ENCODE measurements around the gene ABCC4.

Gene ABCC4

DNA sequence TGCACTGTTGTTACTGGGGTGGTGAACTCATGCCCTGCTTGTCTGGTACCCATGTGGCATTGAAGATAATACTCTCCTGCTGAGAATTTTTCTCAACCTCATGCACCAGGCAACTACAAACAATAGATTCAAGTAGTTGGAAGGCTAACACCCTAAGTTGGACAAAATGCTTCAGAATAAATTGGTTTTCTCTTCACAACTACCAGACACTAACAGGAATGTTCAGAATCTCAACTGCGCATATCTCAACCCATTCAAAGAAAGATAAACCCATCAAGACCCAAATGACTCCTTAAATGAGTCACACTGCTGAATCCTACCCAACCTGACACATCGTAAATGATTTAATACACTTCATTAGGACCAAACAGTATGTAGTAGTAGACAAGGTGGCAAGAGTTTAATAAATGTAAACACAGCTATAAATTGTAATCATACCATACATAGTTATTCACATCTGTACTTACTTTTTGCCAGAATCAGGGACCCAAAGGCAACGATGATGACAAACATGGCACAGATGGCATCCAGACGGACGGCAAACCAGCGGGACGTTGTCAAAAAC is 227.4 kb downstream of the ABCC4 start:
- H3K4me3 ChIP-seq (ENCODE audit: low read depth, low read length) = no peak overlapping the region
- TF ChIP-seq, protein P1, sequence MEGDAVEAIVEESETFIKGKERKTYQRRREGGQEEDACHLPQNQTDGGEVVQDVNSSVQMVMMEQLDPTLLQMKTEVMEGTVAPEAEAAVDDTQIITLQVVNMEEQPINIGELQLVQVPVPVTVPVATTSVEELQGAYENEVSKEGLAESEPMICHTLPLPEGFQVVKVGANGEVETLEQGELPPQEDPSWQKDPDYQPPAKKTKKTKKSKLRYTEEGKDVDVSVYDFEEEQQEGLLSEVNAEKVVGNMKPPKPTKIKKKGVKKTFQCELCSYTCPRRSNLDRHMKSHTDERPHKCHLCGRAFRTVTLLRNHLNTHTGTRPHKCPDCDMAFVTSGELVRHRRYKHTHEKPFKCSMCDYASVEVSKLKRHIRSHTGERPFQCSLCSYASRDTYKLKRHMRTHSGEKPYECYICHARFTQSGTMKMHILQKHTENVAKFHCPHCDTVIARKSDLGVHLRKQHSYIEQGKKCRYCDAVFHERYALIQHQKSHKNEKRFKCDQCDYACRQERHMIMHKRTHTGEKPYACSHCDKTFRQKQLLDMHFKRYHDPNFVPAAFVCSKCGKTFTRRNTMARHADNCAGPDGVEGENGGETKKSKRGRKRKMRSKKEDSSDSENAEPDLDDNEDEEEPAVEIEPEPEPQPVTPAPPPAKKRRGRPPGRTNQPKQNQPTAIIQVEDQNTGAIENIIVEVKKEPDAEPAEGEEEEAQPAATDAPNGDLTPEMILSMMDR (IDR thresholded peaks at IDR 0.05; ENCODE audit: low read depth, low read length) = no peak

DNA sequence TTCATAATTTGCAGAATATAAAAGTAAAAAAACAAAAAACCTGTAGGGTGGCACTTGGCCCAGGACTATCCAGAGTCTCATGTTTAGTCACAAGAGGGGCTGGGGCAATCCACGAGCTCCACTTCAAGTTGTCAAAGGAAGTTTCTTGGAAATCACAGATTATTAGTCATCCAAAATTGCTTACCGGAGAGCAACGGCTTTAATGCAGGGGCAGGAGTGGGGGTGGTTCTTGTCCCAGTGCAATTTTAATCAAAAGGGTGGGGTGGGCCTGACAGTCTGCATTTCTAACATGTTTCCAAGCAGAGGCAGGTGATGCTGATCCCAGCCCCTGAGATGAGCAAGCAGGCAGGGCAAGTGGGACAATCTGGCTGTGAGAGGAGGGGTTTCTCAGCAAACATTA is 233.9 kb downstream of the ABCC4 start:
- H3K4me3 ChIP-seq (ENCODE audit: low read depth, low read length) = no peak overlapping the region
- TF ChIP-seq, protein P1 (IDR thresholded peaks at IDR 0.05; ENCODE audit: low read depth, low read length) = no peak

DNA sequence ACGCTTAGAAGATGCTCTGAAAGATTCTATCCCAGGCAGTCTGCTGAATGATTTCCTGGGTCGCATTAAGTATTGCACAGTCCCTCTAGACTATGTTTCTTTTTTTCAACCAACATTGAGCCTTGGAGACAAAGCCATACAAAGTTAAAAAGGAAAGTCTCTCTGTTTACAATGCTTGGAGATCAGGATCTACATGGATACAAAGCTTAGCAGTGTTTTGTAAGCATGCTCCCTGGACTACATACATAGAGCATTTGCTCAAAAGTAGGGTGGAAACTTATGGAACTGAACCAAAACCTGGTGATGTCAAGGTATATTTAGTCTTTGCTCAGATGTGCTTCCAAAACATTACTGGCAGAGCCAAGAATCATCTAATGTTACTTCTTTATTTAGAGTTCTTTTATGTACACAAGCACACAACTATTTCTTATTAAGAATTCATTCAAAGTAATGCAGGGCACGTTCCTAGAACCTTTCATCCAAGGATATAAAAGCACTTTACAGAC is 241.2 kb downstream of the ABCC4 start:
- TF ChIP-seq, protein P1 (IDR thresholded peaks at IDR 0.05; ENCODE audit: low read depth, low read length) = no peak
- no peak overlapping the region for H3K4me3 ChIP-seq (ENCODE audit: low read depth, low read length)

DNA sequence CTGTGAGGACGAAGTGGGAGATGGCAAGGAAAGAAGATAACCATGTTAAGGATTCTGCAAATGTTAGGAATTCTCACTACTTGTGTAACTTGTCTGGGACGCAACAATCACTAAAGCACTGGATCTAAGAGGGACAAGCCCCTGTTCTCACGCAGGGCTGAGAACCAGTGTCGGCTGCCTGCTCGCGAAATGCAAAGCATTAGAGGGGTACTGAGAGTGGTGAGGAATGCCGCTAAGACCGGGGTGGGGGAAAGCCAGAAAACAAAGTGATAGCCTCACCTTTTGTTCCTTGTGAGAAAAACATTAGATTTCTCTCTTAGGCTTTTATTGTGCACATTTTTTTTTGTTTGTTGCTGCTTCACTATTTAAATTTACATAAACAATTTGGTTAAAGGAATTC is 241.9 kb downstream of the ABCC4 start:
- TF ChIP-seq, protein P1 (IDR thresholded peaks at IDR 0.05; ENCODE audit: low read depth, low read length) = no peak
- H3K4me3 ChIP-seq (ENCODE audit: low read depth, low read length) = no peak overlapping the region

DNA sequence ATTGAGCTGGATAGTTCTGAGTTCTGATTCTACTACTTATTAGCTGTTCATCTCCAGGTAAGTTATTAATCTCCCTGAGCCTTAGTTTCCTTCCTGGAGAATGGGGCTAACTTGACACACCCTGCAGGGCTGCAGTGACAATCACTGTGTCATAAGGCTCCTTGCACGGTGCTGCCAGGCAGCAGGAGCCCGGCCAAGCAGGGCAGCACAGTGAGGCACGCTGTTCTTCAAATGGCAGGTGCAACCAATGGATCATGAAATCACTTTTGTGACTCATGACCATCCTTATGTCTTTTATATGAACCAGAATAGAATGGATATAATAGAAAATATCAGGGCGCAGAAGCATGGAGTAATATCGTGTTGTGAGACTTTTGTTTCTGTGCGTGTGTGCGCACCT is 242.6 kb downstream of the ABCC4 start:
- no peak overlapping the region for H3K4me3 ChIP-seq (ENCODE audit: low read depth, low read length)
- TF ChIP-seq, protein P1 (IDR thresholded peaks at IDR 0.05; ENCODE audit: low read depth, low read length) = no peak

DNA sequence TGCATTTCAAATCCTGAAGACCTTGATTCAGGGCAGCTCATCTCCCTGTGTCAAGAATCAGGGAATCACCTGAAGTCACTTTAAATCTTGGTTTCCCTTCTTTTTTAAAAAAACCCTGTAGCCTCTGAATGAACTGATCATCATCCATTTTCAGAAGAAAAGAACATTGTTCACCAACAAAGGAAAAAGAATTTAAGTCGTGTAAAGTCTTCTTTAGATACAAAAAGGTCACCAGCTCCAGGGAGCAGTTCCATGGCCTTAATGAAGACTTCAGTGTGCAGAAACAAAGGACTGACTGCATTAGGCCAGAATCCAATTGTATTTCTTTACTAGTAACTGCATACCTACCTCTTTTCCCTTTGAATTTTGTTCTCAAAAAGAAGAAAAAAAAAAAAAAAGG is 245.0 kb downstream of the ABCC4 start:
- TF ChIP-seq, protein P1 (IDR thresholded peaks at IDR 0.05; ENCODE audit: low read depth, low read length) = no peak
- no peak overlapping the region for H3K4me3 ChIP-seq (ENCODE audit: low read depth, low read length)

DNA sequence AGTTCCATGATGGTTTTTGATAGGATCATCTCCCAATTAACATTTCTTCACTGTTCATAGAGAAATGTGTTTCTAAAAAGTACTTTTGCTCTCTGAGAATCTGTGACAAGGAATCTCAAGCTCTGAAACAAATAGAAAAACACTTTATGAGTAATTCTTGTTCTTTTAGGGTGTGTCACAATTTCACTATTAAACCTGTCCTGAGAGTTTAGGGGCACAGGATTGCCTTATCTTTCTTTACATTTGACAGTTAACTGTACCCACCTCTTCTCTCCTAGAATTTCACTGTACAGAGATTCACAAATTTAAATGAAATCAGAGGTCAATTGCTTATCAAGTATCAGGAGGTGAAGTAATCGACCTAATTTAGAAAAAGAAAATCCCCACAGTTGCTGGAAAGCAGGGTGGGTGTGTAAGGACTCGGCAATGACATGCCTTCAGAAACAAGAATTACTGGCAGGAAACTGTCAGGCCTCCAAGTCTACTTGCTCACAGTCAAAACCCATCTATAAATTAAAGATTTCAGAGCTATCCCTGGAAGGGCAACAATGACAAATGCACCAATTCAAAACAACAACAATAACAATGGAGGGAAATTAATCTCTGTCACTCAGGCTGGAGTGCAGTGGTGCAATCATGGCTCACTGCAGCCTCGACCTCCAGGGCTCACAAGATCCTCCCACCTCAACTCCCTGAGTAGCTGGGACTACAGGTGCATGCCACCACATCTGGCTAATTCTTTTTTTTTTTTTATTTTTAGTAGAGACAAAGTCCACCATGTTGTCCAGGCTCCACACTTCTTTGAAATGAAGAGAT is 250.2 kb downstream of the ABCC4 start:
- H3K4me3 ChIP-seq (ENCODE audit: low read depth, low read length) = no peak overlapping the region
- TF ChIP-seq, protein P1 (IDR thresholded peaks at IDR 0.05; ENCODE audit: low read depth, low read length) = no peak
